Medulla oblongata (tissue), 1 donor: ENCODE measurements around the gene CD81.
A peak's percentile ranks its signal among the peaks of the same experiment; 100 is the strongest.

ENCODE experiments used
- DNase-seq: peaks from one replicate; pipeline ENCODE4 v3.0.0-alpha.2; 2015; ENCODE audit errors: extremely low spot score

CD81 gene

GRCh38 chr11:2375964-2376551, 1.1 kb upstream of the CD81 start:
- DNase-seq = no peak

GRCh38 chr11:2377511-2378443, 667 bp downstream of the CD81 start:
- peak; percentile 77 for DNase-seq

GRCh38 chr11:2378527-2379210, 1.6 kb downstream of the CD81 start:
- DNase-seq = peak; percentile 48

GRCh38 chr11:2379466-2380174, 2.5 kb downstream of the CD81 start:
- DNase-seq = no peak

- DNase-seq = no peak
These were observed 3.3 kb downstream of the CD81 start for GRCh38 chr11:2380396-2380795.

GRCh38 chr11:2380807-2381350, 3.8 kb downstream of the CD81 start:
- peak; percentile 84 for DNase-seq

GRCh38 chr11:2381494-2382128, 4.5 kb downstream of the CD81 start:
- DNase-seq = no peak

- no peak for DNase-seq
These were observed 5.0 kb downstream of the CD81 start for GRCh38 chr11:2382129-2382517.

- peak; percentile 70 for DNase-seq
These were observed 6.1 kb downstream of the CD81 start for GRCh38 chr11:2382936-2383851.

GRCh38 chr11:2383852-2384804, 7.0 kb downstream of the CD81 start:
- peak; percentile 70 for DNase-seq

GRCh38 chr11:2385156-2386151, 8.3 kb downstream of the CD81 start:
- no peak for DNase-seq

GRCh38 chr11:2386591-2386990, 9.5 kb downstream of the CD81 start:
- no peak for DNase-seq

- peak; percentile 77 for DNase-seq
These were observed 10.3 kb downstream of the CD81 start for GRCh38 chr11:2387266-2387987.

GRCh38 chr11:2388431-2389376, 11.6 kb downstream of the CD81 start:
- no peak for DNase-seq

GRCh38 chr11:2389377-2390026, 12.4 kb downstream of the CD81 start:
- DNase-seq = no peak
